ENCODE results near the gene IGDCC3. TPM values are rescaled to one million over a fixed set of nuclear protein-coding genes. Genes with fewer than 3 reads are reported as not detected.

Gene IGDCC3
- total and polyA plus RNA-seq, 2 of the 8 experiments (the other 6 are each of a cell fraction or from before 2014, with no cell fraction given): 26.8 to 45.7 TPM

- no peak overlapping the region for H3K27ac ChIP-seq (ENCODE audit: low read depth, low read length)
- no peak for TF ChIP-seq SIRT6 (IDR thresholded peaks at IDR 0.05; ENCODE audit: low read length)
- TF ChIP-seq BRCA1 (IDR thresholded peaks at IDR 0.05; ENCODE audit: low read depth, low read length): no peak
- no peak for TF ChIP-seq BACH1 (IDR thresholded peaks at IDR 0.05; ENCODE audit: low read length)
- TF ChIP-seq HDAC2 (IDR thresholded peaks at IDR 0.05; ENCODE audit: borderline replicate concordance in 1 of 2, low read depth in 2 of 2, low read length in 2 of 2): no peak
- TF ChIP-seq USF2 (IDR thresholded peaks at IDR 0.05; ENCODE audit: low read length): no peak
- TF ChIP-seq FOSL1 (IDR thresholded peaks at IDR 0.05; ENCODE audit: insufficient read depth, low read depth, low read length): no peak
- no peak for TF ChIP-seq CEBPB (IDR thresholded peaks at IDR 0.05; ENCODE audit: low read depth, low read length)
- no peak for TF ChIP-seq CHD2 (IDR thresholded peaks at IDR 0.05; ENCODE audit: low read length)
- no peak for TF ChIP-seq EGR1 (IDR thresholded peaks at IDR 0.05; ENCODE audit: borderline replicate concordance, low read depth, low read length)
- no peak for TF ChIP-seq YY1 (IDR thresholded peaks at IDR 0.05; ENCODE audit: low read depth, low read length)
- TF ChIP-seq GABPA (IDR thresholded peaks at IDR 0.05; ENCODE audit: borderline replicate concordance, insufficient read depth, low read length): no peak
- TF ChIP-seq JUND (IDR thresholded peaks at IDR 0.05; ENCODE audit: low read length): no peak
- TF ChIP-seq RXRA (IDR thresholded peaks at IDR 0.05; ENCODE audit: insufficient read depth, low read depth, low read length): no peak
- no peak for TF ChIP-seq RFX5 (IDR thresholded peaks at IDR 0.05; ENCODE audit: borderline replicate concordance, low read depth, low read length)
Observed at GRCh38 chr15:65292938-65293518, 84.8 kb downstream of the IGDCC3 start.

More at GRCh38 chr15:65292938-65293518, 84.8 kb downstream of the IGDCC3 start:
- no peak overlapping the region for H2BK5ac ChIP-seq (ENCODE audit: low read depth, low read length)
- H3K36me3 ChIP-seq (ENCODE audit: control insufficient read depth in 2 of 4, insufficient read depth in 4 of 4, low read length in 3 of 4): no peaks in the 10 kb centered on the region
- H4K8ac ChIP-seq (ENCODE audit: extremely low read depth, insufficient read depth, low read length): no peak overlapping the region
- FAIRE-seq (no peak), DNase-seq (ENCODE audit: low read depth in 1 of 2, low spot score in 2 of 2) (no peak)
- H4K91ac ChIP-seq (replicated peaks; ENCODE audit: insufficient read length, low read length): no peak overlapping the region
- H2BK15ac ChIP-seq (ENCODE audit: low read length): no peak overlapping the region
- H3K9me3 ChIP-seq (ENCODE audit: insufficient read depth in 2 of 2, low read depth in 1 of 2, low read length in 1 of 2): no peaks in the 10 kb centered on the region
- H2BK12ac ChIP-seq (ENCODE audit: low read depth, low read length): no peak overlapping the region
- H2BK120ac ChIP-seq (replicated peaks; ENCODE audit: low read depth, low read length): no peak overlapping the region
- no peak overlapping the region for H3K23ac ChIP-seq (ENCODE audit: insufficient read length)
- no peak overlapping the region for H2AK5ac ChIP-seq (ENCODE audit: low read depth, low read length)
- no peak overlapping the region for H3K56ac ChIP-seq (replicated peaks; ENCODE audit: insufficient read length, low read depth, low read length)
- no peak overlapping the region for H3K14ac ChIP-seq (ENCODE audit: insufficient read length)
- peaks cover 0 to under 1% (median 0%) of the 10 kb centered on the region in 4 experiments; a peak in 2 of 7 replicates for H3K27me3 ChIP-seq (replicated peaks in 1 of 4; ENCODE audit: control insufficient read depth in 3 of 4, extremely low read depth in 1 of 4, insufficient read depth in 3 of 4, low read length in 3 of 4)
- H2AFZ ChIP-seq (ENCODE audit: low read length): no peak overlapping the region
- no peaks in the 10 kb centered on the region for H3K23me2 ChIP-seq (ENCODE audit: low read depth, low read length)
- no peaks in the 10 kb centered on the region for H3K79me1 ChIP-seq (ENCODE audit: low read depth, low read length)
- WGBS, 2 experiments (ENCODE audit: extremely low coverage in 1 of 2, insufficient coverage in 1 of 2, insufficient read length in 1 of 2, insufficient replicate concordance in 2 of 2, low coverage in 1 of 2, low lambda C conversion rate in 2 of 2, missing lambda C conversion rate in 1 of 2): 88% methylated on average over 1 of the region's 1 CpG; no CpG with 5 or more reads in 1 of the 2 experiments
- H3K4me3 ChIP-seq (ENCODE audit: extremely low read depth in 1 of 4, insufficient read depth in 2 of 4, low read depth in 3 of 4, low read length in 4 of 4): no peak overlapping the region
- H3K18ac ChIP-seq (ENCODE audit: extremely low read depth, low read length): no peak overlapping the region
- CTCF ChIA-PET (ENCODE audit: partially characterized antibody): no interaction called here
- H3K4me1 ChIP-seq (replicated peaks in 1 of 4; ENCODE audit: control insufficient read depth in 3 of 4, insufficient read depth in 4 of 4, low read length in 3 of 4): no peaks in the 10 kb centered on the region
- no peak overlapping the region for H3K4ac ChIP-seq (replicated peaks; ENCODE audit: insufficient read length, low read depth, low read length)
- no peaks in the 10 kb centered on the region for H3K79me2 ChIP-seq (ENCODE audit: control insufficient read depth in 1 of 2, insufficient read depth in 2 of 2, low read length in 2 of 2)
- H2BK20ac ChIP-seq (ENCODE audit: low read length): no peak overlapping the region
- no peak overlapping the region for H4K5ac ChIP-seq (ENCODE audit: insufficient read length, low read depth, low read length)
- H3K4me2 ChIP-seq (ENCODE audit: insufficient read depth in 1 of 2, low read depth in 2 of 2, low read length in 2 of 2): no peak overlapping the region
- no peaks in the 10 kb centered on the region for H4K20me1 ChIP-seq (replicated peaks in 1 of 2; ENCODE audit: control insufficient read depth in 1 of 2, insufficient read depth in 2 of 2, low read length in 2 of 2)
- POLR2A ChIA-PET (ENCODE audit: partially characterized antibody): interaction anchor here (10.1 kb wide), 1 partner anchor 9 kb away, joined by 123 read pairs; the partner anchor contains the start of gene RNU5B-1
- H3K9ac ChIP-seq (replicated peaks in 1 of 4; ENCODE audit: extremely low read depth in 1 of 4, low read depth in 3 of 4, low read length in 3 of 4): no peak overlapping the region; a peak in 1 of 7 replicates

Data from H1 (cell line).